ENCODE results near the gene KCNE3. TPM values are rescaled to one million over a fixed set of nuclear protein-coding genes. Genes with fewer than 3 reads are reported as not detected.

Gene KCNE3
- total RNA-seq, 1 experiment from 2014 or later, result 4.9 TPM

DNA sequence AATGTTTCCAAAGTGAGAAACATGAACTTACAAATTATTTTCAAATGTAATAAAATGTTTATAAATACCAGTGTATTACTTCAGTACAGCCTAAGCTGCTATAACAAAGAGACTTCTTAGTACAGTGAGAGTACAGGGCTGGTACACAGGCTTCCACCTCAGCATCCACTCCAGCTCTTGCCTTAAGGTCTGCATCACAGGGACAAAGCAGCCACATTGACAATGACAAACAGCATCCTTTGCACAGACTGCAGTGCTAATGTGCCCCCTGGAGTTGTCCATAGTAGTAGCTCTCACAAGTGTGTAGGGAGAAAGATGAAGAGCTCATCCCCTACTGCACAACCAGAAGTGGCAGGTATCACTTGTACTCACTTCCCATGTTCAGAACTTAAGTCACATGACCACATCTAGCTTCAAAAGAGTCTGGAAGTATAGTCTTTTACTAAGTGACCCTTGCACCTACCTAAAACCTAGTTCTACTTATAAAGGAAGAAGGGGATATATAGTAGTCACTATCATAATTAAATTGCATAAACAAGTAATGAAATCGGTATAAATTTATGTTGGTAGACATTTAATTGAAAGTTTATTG, 36.8 kb upstream of the KCNE3 start:
- peaks cover 11 to 16% (median 12%) of the 10 kb centered on the region in 3 experiments for H3K36me3 Mint-ChIP-seq (ENCODE audit: insufficient read depth in 1 of 3, low read depth in 3 of 3)
- Histone ChIP-seq H3K27me3 (ENCODE audit: insufficient read depth, low read length) (no peaks in the 10 kb centered on the region), H3K23ac (ENCODE audit: insufficient read length, low read depth, low read length) (no peak overlapping the region), H2BK20ac (ENCODE audit: low read depth, low read length, poor library complexity, severe bottlenecking) (no peak overlapping the region), H3K4me1 (ENCODE audit: insufficient read depth, low read length) (no peaks in the 10 kb centered on the region), H4K20me1 (ENCODE audit: control insufficient read depth, insufficient read depth, insufficient read length) (no peaks in the 10 kb centered on the region), H3K23me2 (ENCODE audit: insufficient read length, low read depth, low read length, poor library complexity, severe bottlenecking) (no peaks in the 10 kb centered on the region), H4K5ac (ENCODE audit: insufficient read length, low read depth, low read length) (no peak overlapping the region), H2BK5ac (ENCODE audit: insufficient read length, low read length) (no peak overlapping the region), H3K4ac (ENCODE audit: low read depth, low read length) (no peak overlapping the region), H3K79me2 (ENCODE audit: insufficient read depth, low read length) (no peaks in the 10 kb centered on the region), H3K9ac (ENCODE audit: extremely low read depth, insufficient read length, low read length) (no peak overlapping the region), H3K27ac (ENCODE audit: insufficient read length, low read depth, low read length) (no peak overlapping the region), H2BK12ac (ENCODE audit: insufficient read length, low read depth, low read length) (no peak overlapping the region), H2BK120ac (ENCODE audit: low read depth, low read length, poor library complexity, severe bottlenecking) (no peak overlapping the region), H2BK15ac (ENCODE audit: low read depth, low read length) (no peak overlapping the region), H3K4me2 (ENCODE audit: insufficient read depth, insufficient read length, low read length) (no peak overlapping the region), H3K56ac (ENCODE audit: insufficient read length, low read depth, low read length) (no peak overlapping the region), H3K18ac (ENCODE audit: insufficient read length, low read depth, low read length) (no peak overlapping the region), H2AFZ (ENCODE audit: low read length) (no peak overlapping the region), H4K8ac (replicated peaks; ENCODE audit: insufficient read length, low read depth, low read length) (no peak overlapping the region), H3T11ph (ENCODE audit: low read length) (no peak overlapping the region), H4K91ac (ENCODE audit: insufficient read length, low read depth, low read length) (no peak overlapping the region), H3K9me3 (ENCODE audit: control insufficient read depth, low read depth, low read length) (peaks cover 7% of the 10 kb centered on the region), H2AK5ac (ENCODE audit: insufficient read length, low read length) (no peak overlapping the region), H3K14ac (ENCODE audit: insufficient read depth, low read length) (no peak overlapping the region), H3K79me1 (ENCODE audit: insufficient read depth, low read depth, low read length, poor library complexity, severe bottlenecking) (no peaks in the 10 kb centered on the region)
- H3K27me3 Mint-ChIP-seq (ENCODE audit: low read depth), result no peaks in the 10 kb centered on the region
- no peaks in the 10 kb centered on the region; a peak in 1 of 4 replicates for H3K4me1 Mint-ChIP-seq
- TF ChIP-seq, protein P1, sequence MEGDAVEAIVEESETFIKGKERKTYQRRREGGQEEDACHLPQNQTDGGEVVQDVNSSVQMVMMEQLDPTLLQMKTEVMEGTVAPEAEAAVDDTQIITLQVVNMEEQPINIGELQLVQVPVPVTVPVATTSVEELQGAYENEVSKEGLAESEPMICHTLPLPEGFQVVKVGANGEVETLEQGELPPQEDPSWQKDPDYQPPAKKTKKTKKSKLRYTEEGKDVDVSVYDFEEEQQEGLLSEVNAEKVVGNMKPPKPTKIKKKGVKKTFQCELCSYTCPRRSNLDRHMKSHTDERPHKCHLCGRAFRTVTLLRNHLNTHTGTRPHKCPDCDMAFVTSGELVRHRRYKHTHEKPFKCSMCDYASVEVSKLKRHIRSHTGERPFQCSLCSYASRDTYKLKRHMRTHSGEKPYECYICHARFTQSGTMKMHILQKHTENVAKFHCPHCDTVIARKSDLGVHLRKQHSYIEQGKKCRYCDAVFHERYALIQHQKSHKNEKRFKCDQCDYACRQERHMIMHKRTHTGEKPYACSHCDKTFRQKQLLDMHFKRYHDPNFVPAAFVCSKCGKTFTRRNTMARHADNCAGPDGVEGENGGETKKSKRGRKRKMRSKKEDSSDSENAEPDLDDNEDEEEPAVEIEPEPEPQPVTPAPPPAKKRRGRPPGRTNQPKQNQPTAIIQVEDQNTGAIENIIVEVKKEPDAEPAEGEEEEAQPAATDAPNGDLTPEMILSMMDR (conservative IDR thresholded peaks at IDR 0.05), result no peak
- 100% methylated on average over 1 of the region's 1 CpG for WGBS (ENCODE audit: extremely low coverage, insufficient read length, low lambda C conversion rate)
- no peak overlapping the region for H3K27ac Mint-ChIP-seq
- no peak overlapping the region for H3K4me3 Mint-ChIP-seq
- no peak for DNase-seq
- H3K9me3 Mint-ChIP-seq, result peaks cover 27 to 34% of the 10 kb centered on the region in 2 experiments

All from H9 (cell line).